GM18502 (cell line): ENCODE results near the gene ESR2.

Source experiments
- ATAC-seq: cut with Tn5 transposase; IDR thresholded peaks from one replicate; pipeline ENCODE4 v1.9.1; 2021; ENCODE audit warnings: mild to moderate bottlenecking; ENCODE audit not compliant: unreplicated experiment, poor library complexity

ESR2 gene

GRCh38 chr14:64107438-64107837 is 186.7 kb downstream of the ESR2 start:
- no peak for ATAC-seq

GRCh38 chr14:64098120-64098519 is 196.1 kb downstream of the ESR2 start:
- no peak for ATAC-seq

- no peak for ATAC-seq
Observed at GRCh38 chr14:64095620-64096019, 198.6 kb downstream of the ESR2 start.

DNA sequence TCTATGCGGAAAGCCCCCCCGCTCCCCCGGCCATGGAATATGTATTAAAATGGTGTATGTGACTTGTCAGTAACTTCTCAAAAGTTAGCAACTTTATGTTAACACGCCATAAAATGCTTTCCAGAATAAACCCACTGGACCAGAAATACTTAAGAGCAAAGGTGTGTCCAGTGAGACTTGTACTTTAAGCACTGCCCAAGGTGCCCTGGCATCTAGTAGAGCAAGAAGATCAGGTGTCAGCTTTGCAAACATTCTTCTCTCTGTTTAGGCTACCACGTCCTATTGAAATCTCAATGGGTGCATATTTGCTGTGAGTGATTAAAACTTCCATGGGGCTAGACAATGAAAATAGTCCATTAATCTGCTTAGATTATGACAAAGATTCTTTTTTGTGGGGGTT is 201.2 kb downstream of the ESR2 start:
- no peak for ATAC-seq

DNA sequence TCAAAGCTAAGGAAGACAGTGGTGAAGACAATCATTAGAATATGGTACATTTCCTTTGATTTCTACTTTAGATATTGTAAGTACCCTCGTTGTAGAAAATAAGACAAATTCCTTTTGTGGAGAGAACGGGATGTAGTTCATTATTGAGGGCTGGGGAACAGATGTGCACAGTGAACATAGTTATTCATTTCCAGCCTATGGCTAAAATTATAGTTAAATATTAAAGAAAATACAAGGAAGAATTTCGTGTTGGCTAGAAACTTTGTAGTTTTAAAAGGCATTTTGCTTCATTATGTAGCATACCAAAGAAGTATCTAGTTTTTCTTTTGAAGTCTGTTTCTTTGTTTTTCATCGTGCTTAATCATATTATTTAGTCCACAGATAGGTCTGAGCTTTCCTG is 201.8 kb downstream of the ESR2 start:
- ATAC-seq: no peak

DNA sequence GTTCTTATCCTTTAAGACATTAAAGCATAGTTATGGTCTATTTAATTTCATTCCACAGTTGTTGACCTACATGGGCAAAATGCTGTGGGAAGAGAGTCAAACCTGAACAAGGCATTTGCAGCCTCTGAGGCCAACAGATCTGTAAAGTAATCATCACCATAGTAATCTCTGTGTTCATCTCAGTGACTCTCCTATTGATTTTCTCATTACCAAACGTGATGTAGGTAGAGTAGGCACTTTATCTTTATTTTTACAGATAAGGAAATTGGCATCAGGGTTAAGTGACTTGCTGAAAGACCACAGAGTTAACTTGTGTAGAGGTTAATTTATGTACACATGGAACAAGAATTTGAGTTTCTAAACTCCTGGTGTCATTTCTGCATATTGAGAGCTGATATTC is 203.0 kb downstream of the ESR2 start:
- no peak for ATAC-seq

DNA sequence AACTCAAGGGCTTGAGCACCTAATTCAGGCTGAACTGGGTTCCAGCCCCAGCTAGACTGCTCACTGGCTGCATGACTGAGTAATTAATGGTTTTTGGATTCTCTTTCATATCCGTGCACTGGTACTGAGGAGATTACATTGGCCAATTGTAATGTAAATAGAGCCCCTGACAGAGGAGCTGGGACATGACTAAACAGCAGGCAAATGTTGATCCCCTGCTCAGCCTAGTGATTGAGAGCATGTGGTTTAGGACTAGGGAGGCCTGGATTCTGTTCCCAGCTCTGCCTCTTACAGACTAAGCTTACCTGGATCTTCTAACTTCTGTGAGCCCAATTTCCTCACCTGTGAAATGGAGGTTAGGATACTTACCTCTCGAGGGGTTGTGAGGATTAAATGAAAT is 204.3 kb downstream of the ESR2 start:
- no peak for ATAC-seq

- ATAC-seq: no peak
Observed at GRCh38 chr14:64088647-64088964, 205.6 kb downstream of the ESR2 start.

DNA sequence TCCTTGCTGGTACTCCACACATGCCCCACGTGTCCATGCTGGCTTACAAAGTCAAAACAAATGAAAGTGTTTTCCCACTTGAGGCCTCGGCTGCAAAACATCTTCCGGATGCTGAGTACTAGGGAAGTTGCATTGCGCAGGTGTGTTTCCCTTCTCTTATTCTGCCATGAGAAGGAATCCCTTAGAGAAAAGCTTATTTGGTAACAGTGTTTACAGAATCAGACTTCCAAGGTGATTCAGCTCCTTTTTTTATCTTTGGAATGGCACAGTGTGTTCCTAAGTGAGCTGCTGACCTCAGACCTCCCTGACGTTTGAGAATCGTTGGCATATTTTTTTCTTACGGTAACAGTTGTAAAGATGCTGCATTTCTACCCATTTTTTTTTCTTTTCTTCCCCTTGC is 211.3 kb downstream of the ESR2 start:
- no peak for ATAC-seq

DNA sequence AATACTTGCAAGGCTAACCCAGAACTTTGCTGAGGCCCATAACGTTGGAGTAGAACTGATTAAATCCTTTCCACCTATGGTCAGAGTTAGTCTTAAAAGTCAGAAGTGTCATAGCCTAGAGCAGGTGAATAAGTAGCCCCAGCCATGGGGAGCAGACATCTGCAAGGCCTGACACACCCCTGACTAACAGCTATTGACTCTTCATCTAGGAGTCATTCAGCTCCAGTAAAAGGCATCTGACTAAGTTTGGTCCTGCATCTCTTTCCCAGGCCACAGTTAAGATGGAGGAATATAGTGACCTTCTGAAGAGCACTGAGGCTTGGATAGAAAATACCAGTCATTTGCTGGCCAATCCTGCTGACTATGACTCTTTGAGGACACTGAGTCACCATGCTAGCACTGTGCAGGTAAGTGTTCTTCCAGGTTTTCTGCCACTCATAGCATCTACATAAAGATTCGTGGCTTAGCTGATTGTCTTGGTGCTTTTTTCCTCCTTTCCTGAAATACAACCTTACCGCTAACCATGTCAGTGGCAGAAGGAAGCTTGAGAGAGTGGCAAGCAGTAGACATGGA is 212.9 kb downstream of the ESR2 start:
- ATAC-seq: no peak

DNA sequence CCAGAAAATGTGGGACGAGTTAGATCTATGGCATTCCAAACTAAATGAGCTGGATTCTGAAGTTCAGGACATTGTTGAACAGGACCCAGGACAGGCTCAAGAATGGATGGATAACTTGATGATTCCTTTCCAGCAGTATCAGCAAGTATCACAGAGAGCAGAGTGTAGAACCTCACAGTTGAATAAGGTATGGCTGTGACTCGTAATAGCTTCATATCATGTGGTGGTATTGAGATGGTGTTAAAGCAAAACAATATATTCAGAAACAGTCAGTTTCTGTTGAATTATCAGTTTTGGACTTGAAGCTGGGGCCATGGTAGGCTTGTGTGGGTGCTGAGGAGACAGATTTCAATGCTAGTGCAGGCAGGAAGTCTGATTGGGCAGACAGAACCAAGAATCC is 213.7 kb downstream of the ESR2 start:
- no peak for ATAC-seq

- ATAC-seq: no peak
Observed at GRCh38 chr14:64075613-64076005, 218.6 kb downstream of the ESR2 start.

GRCh38 chr14:64074961-64075612 is 219.1 kb downstream of the ESR2 start:
- no peak for ATAC-seq

GRCh38 chr14:64069634-64070359 is 224.4 kb downstream of the ESR2 start:
- no peak for ATAC-seq

GRCh38 chr14:64064447-64064846 is 229.7 kb downstream of the ESR2 start:
- ATAC-seq: no peak

DNA sequence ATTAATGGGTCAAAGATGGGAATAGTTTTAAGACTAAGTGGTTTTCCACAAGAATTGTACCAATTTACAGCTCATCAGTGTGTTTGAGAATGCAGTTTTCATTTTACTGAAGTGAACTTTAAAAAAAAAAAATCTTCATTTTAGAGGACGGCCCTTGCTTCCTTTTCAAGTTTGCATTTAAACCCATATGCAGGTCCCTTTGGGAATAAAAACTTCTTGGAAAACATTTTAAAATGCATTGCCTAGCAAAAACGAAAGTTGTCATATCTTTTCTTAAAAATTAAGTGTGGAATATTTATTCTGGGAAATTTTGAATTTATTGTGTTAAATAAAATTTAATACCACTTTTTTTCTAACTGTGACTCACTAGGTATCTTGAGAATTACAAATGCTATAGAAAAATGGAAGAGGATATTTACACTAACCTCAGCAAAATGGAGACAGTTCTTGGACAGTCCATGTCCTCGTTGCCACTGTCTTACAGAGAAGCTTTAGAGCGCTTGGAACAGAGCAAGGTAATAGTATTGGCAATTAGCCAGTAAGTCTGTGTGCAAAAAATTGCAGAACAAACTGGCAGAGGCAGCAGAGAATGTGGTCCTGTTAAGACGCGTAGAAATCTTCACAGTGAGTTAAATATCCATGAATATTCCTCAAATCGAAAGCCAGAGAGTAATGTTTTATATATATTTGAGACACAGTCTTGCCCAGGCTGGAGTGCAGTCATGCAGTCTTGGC is 231.6 kb downstream of the ESR2 start:
- no peak for ATAC-seq

DNA sequence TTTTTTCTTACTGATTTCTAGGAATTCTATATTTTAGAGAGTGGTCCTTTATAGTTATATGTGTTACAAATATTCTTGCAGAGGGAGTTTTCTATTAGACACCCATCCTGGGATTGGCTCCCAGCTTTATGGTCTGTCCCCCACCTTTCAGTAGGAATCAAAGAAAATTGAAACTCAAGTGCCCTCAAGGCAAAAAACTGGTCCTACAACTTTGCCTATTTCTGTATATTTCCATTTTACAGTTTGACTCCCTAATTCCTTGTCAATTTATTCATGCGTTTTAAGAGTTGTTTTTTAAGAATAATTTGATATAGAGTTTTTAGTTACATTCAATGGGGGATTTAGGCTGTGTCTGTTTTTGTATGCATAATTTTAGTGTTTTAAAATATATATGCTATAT is 232.5 kb downstream of the ESR2 start:
- no peak for ATAC-seq

DNA sequence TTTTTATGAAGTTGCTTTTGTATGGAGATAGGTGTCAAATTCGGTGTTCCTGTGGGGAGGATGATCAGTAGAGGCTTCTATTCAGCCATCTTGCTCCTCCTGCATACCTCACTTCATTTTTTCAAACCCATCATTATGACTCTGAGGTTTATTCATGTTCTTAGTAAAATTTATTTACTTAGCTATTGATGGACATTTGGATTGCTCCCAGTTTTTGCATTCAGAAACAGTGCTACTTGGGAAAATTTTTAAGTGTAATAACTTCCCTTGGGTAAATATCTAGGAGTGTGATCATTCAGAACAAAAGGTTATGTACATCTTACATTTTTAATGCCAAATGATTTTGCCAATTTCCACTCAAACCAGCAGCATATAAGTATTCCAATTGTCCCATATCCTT is 233.1 kb downstream of the ESR2 start:
- ATAC-seq: no peak

DNA sequence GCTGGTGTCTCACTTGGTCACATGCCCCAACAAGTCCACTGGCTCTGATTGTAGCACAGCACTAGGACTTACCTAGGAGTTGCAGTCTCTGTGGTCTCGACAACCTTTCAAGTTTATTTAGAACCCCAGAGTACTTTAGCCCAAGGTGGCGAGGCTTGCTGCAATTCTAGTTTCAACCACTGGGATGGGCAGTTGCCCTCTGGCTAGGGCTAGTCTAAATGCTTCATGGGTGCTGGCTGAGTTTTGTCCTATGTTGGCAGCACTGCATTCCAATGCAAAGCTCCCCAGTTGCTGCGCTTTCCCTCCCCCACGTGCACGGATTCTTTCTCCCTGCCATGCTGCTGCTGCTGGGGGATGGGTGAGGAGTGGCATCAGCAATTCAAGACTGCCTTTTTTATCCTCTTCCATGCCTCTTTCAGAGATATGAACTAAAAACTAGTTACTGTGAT is 233.5 kb downstream of the ESR2 start:
- ATAC-seq: no peak

DNA sequence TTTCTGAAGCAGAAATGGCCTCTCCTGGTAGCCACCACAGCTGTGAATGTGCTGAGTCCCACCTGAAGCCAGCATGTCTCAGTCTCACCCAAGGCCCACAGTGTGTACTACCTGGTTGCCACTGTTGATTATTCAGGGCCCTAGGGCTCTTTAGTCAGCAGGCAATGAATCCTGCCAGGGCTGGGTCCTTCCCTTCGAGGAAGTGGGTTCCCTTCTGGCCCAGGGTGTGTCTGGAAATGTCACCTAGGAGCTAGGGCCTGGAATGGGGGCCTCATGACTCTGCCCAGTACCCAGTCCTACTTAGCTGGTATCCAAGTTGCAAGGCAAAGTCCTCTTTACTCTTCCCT is 234.0 kb downstream of the ESR2 start:
- no peak for ATAC-seq

DNA sequence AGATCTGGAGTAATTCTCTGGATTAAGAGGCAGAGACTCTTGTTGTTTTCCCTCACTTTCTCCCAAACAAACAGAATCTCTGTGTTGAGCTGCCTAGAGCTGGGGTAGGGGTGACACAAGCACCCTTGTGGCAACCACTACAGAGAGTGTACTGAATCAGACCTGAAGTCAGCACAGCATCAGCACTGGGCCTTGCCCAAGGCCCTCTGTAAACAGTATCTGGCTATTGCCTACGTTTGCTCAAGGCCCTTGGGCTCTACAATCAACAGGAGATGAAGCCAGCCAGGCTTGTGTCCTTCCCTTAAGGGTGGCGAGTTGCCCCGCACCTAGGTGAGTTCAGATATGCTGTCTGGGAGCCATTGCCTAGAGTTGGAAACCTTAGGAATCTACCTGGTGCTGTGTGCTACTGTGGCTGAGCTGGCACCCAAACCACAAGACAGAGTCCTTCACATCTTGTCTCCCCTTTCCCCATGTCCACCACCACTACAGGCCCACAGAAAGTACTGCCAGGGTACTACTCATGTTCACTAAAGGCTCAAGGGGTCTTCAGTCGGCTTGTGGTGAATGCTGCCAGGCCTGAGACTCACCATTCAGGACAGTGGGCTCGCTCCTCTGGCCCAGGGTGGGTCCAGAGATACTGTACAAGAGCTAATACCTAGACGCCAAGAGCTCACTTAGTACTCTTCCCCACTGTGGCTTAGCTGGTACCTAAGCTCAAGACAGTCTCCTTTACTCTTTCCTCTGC is 234.5 kb downstream of the ESR2 start:
- no peak for ATAC-seq
